WTC11 (cell line): ENCODE results near the gene USP7.

Source experiments
- ATF3 ChIP-seq: sonication (generic); formaldehyde crosslinking; conservative IDR thresholded peaks from 2 replicates; pipeline ENCODE4 v1.8.1; 2022; ENCODE audit warnings: mild to moderate bottlenecking, missing genetic modification reagents
- CTCF ChIP-seq: fragments of 200-600 bp; IDR thresholded peaks from 2 replicates; pipeline ENCODE4 v1.8.0; 2022; ENCODE audit warnings: antibody characterized with exemption
- KAT7 ChIP-seq: sonication (generic); formaldehyde crosslinking; IDR thresholded peaks from 2 replicates; pipeline ENCODE4 v1.8.1; 2023; ENCODE audit warnings: missing genetic modification reagents, mild to moderate bottlenecking, borderline replicate concordance
- SP1 ChIP-seq: sonication (generic); formaldehyde crosslinking; conservative IDR thresholded peaks from 2 replicates; pipeline ENCODE4 v1.8.1; 2022; ENCODE audit warnings: missing genetic modification reagents
- ZBTB21 ChIP-seq: sonication (generic); formaldehyde crosslinking; IDR thresholded peaks from 2 replicates; pipeline ENCODE4 v1.8.1; 2023; ENCODE audit warnings: mild to moderate bottlenecking, missing genetic modification reagents, borderline replicate concordance
- ZNF121 ChIP-seq: sonication (generic); formaldehyde crosslinking; IDR thresholded peaks from 2 replicates; pipeline ENCODE4 v1.8.0; 2023; ENCODE audit warnings: missing genetic modification reagents
- ZNF425 ChIP-seq: fragments of 250-450 bp; sonication (Bioruptor Pico); conservative IDR thresholded peaks from 2 replicates; pipeline ENCODE4 v1.9.0; 2021; ENCODE audit warnings: mild to moderate bottlenecking

GRCh38 chr16:8898660-8899318 lies 64.9 kb downstream of the USP7 start:
- TF ChIP-seq SP1 (CRISPR knock-in tag) (no peak), CTCF (no peak), ZBTB21 (CRISPR knock-in tag) (no peak), KAT7 (no peak), ZNF425 (CRISPR knock-in tag) (no peak), ATF3 (CRISPR knock-in tag) (no peak), ZNF121 (no peak)
